Kidney epithelial cell (primary cell): ENCODE measurements around the gene CRYZL1. TPM values are rescaled to one million over a fixed set of nuclear protein-coding genes. Genes with fewer than 3 reads are reported as not detected.
"Not testable (repeated sequence)": the region's sequence is repeated elsewhere in the genome, so short reads cannot be mapped to it uniquely, and the experiment has no call there.

Experiments
- DNase-seq: peaks from one replicate; pipeline ENCODE4 v3.0.0-alpha.2; 2010; ENCODE audit warnings: low read depth
- H3K27me3 ChIP-seq: 2 replicates; pipeline ENCODE4 v1.6.0; 2011; ENCODE audit warnings: low read length; ENCODE audit not compliant: control insufficient read depth, insufficient read depth
- H3K36me3 ChIP-seq: 2 replicates; pipeline ENCODE4 v1.5.1; 2011; ENCODE audit warnings: low read length; ENCODE audit not compliant: control insufficient read depth, insufficient read depth
- H3K4me3 ChIP-seq: 2 replicates; pipeline ENCODE4 v1.5.1; 2011; ENCODE audit warnings: low read depth, mild to moderate bottlenecking, control low read depth, low read length
- total RNA-seq: library from RNA; depleted of rRNA; stranded (reverse); fragments of >200 nt; gene quantifications from 2 replicates; pipeline ENCODE4 v1.2.3, GENCODE V29; 2015
- TF ChIP-seq, protein P1 (sequence below): IDR thresholded peaks from 2 replicates; pipeline ENCODE4 v1.5.1; 2011; ENCODE audit warnings: mild to moderate bottlenecking, moderate library complexity, low read length, control low read depth, inconsistent platforms; ENCODE audit not compliant: insufficient read depth, poor library complexity, severe bottlenecking

The CRYZL1 gene
- total RNA-seq, 1 donor from 2014 or later, result 12.6 TPM

DNA sequence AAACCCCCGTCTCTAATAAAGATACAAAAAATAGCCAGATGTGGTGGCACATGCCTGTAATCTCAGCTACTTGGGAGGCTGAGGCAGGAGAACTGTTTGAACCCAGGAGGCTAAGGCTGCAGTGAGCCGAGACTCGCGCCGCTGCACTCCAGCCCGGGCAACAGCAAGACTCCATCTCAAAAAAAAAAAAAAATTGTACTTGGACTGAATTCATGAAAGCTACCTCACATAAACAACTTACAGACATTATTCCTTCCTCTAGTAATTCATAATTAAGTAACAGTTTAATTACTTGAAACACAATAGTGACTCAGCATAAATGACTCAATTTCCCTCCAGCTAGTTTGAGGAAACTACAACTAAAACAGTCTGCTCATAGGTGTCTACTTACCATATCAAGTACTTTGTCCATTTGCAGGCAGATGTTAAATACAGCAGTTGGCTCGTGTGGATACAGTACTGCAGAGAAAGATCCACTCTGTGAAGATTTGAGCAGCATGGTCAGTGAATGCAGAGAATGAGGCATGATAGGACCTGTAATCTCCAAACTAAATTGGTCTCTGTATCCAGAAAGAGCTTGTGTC is 62.5 kb downstream of the CRYZL1 start:
- Histone ChIP-seq H3K36me3 (no peaks in the 10 kb centered on the region), H3K4me3 (no peak overlapping the region), H3K27me3 (no peaks in the 10 kb centered on the region)
- DNase-seq, result no peak
- TF ChIP-seq, protein P1, sequence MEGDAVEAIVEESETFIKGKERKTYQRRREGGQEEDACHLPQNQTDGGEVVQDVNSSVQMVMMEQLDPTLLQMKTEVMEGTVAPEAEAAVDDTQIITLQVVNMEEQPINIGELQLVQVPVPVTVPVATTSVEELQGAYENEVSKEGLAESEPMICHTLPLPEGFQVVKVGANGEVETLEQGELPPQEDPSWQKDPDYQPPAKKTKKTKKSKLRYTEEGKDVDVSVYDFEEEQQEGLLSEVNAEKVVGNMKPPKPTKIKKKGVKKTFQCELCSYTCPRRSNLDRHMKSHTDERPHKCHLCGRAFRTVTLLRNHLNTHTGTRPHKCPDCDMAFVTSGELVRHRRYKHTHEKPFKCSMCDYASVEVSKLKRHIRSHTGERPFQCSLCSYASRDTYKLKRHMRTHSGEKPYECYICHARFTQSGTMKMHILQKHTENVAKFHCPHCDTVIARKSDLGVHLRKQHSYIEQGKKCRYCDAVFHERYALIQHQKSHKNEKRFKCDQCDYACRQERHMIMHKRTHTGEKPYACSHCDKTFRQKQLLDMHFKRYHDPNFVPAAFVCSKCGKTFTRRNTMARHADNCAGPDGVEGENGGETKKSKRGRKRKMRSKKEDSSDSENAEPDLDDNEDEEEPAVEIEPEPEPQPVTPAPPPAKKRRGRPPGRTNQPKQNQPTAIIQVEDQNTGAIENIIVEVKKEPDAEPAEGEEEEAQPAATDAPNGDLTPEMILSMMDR, result no peak

GRCh38 chr21:33578214-33578613 is 63.3 kb downstream of the CRYZL1 start:
- Histone ChIP-seq H3K36me3 (no peaks in the 10 kb centered on the region), H3K4me3 (no peak overlapping the region), H3K27me3 (no peaks in the 10 kb centered on the region)
- DNase-seq, result no peak
- TF ChIP-seq, protein P1, result no peak

DNA sequence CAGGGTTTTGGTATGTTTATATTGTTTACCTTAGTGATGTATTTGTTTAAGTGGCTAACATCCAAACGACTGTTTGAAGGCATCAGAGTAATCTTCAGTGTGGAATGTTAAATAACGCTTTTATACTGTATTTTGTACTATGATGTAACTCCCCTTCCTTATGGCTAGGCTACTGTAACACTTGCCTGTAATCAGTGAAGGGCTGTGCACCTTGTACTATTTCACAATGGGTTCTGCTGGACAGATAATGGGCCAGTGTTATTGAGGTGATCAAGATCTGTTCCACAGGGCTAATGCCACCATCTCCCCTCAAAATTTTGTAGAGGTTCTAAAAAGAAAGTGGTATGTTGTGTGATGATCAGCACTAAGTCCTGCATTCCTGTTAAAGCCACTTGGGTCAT is 64.8 kb downstream of the CRYZL1 start:
- DNase-seq, H3K4me3 ChIP-seq, H3K27me3 ChIP-seq, H3K36me3 ChIP-seq: not testable (repeated sequence)

- no peaks in the 10 kb centered on the region for H3K36me3 ChIP-seq
- no peaks in the 10 kb centered on the region for H3K27me3 ChIP-seq
- no peak overlapping the region for H3K4me3 ChIP-seq
- TF ChIP-seq, protein P1, result no peak
- DNase-seq, result no peak
These were observed 69.2 kb downstream of the CRYZL1 start for GRCh38 chr21:33572350-33572749.

DNA sequence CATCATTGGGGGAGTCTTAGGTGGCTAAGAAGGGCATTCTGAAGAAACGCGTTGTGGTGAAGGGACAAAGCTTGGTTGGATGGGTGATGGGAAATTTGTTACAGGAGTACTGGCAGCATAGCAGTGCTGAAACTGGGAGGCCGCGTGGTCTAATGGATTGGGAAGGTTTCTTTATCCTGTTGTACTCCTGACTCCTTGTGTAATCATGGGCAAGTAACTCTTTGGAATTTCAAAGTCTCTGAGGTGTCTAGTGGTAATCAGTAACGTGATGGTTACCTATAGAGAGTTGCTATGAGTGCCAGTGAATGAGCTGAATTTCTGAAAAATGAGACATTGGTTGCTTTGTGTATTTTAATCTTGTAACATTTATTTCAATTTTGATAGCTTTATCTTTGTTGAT is 71.5 kb downstream of the CRYZL1 start:
- Histone ChIP-seq H3K27me3 (no peaks in the 10 kb centered on the region), H3K36me3 (no peaks in the 10 kb centered on the region), H3K4me3 (no peak overlapping the region)
- TF ChIP-seq, protein P1, result no peak
- no peak for DNase-seq

- H3K4me3 ChIP-seq, result no peak overlapping the region
- no peak for DNase-seq
- TF ChIP-seq, protein P1, result no peak
- no peaks in the 10 kb centered on the region for H3K36me3 ChIP-seq
- H3K27me3 ChIP-seq, result no peaks in the 10 kb centered on the region
These were observed 73.1 kb downstream of the CRYZL1 start for GRCh38 chr21:33568448-33568847.
